Loucy (cell line): ENCODE results near the gene NARF.

Source experiments
- CTCF ChIP-seq: fragments of 200-600 bp; sonication (generic); conservative IDR thresholded peaks from 2 replicates; pipeline ENCODE4 v1.5.1; 2014; ENCODE audit warnings: mild to moderate bottlenecking, antibody characterized with exemption, low read length
- EZH2phosphoT487 ChIP-seq: fragments of 200-600 bp; IDR thresholded peaks from 2 replicates; pipeline ENCODE4 v1.6.1; 2018; ENCODE audit warnings: antibody characterized with exemption, mild to moderate bottlenecking, moderate library complexity, borderline replicate concordance

GRCh38 chr17:82408938-82409318 is 49.6 kb upstream of the NARF start:
- TF ChIP-seq CTCF (no peak), EZH2phosphoT487 (no peak)
